NCI-H460 (cell line): Measurements from ENCODE around the gene C21orf91. TPM values are rescaled to one million over a fixed set of nuclear protein-coding genes. Genes with fewer than 3 reads are reported as not detected.

ENCODE experiments used
- DNase-seq: peaks from one replicate; pipeline ENCODE4 v3.0.0-alpha.2; 2016; ENCODE audit warnings: low read depth; ENCODE audit errors: extremely low read depth
- polyA plus RNA-seq: library from polyadenylated mRNA; depleted of rRNA; stranded (reverse); fragments of >200 nt; gene quantifications from 2 replicates; pipeline ENCODE4 v1.2.3, GENCODE V29; 2014; cell fraction: nucleus; rRNA removed
- total RNA-seq: library from RNA; depleted of rRNA; stranded (reverse); fragments of >200 nt; shearing (Covaris generic); gene quantifications from 2 replicates; pipeline ENCODE4 v1.2.3, GENCODE V29; 2014; rRNA removed

C21orf91 gene
- 5.8 and 8.4 TPM in 2 replicates for total RNA-seq
- polyA plus RNA-seq, result 1.5 and 3.5 TPM in 2 replicates

DNA sequence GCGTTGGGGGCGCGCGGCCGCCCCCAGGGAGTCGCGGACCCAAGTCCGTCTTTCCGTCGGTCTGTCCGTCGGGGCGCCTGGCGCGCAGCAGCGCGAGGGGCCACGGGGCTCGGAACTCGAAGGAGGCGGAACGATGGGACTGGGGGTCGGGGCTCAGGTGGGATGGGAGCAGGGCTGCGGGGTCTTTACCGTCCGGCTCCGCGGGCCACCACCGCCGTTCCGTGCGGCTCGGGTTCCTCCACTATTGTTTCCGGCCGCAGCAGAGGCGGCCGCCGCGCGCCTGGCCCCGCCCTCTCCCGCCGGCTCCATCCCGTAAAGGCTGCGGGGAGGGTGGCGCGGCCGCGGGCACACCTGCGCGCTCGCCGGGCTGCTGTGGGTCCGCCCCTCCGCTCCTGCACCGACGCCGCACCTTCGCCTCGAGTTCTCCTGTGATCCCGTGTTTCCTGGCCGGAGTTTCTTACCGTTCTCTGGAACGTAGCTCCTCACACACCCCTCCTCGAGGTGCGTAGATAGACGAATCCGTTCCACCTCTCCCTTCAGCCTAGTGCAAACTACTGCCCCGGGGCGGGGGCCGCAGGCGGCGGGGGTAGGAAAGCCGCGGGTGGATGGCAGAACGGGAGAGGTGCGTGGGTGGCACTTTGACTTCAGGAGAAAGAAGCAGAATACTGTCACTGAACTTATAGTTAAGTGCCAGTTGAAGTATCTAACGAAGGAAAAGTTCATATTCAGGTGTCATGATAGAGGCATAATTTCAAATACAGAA lies at the start of gene C21orf91:
TSS of gene C21orf91 (minus strand) at position 243 of the 763 bp plus-strand sequence. CDS start 1,038 bp downstream, outside the sequence.
- peak; percentile 64 for DNase-seq

DNA sequence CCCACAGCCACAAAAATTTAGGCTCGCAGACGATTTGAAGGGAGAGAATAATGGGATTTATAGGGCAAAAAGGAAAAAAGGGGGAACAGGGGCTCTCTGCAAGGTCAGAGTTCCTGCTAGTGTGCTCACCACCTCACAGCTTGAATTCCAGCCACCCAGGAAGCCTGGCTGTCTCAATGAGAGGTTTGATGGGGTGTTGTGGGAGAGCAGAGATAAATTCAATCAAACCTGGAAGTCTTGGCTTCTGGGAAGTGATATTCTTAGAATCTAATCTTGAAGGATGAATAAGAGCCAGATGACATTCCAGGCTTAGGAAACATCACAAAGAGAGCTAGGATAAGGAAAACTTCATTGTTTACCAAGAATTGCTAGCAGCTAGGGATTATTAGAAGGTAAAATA lies 47.4 kb upstream of the C21orf91 start:
- no peak for DNase-seq

DNA sequence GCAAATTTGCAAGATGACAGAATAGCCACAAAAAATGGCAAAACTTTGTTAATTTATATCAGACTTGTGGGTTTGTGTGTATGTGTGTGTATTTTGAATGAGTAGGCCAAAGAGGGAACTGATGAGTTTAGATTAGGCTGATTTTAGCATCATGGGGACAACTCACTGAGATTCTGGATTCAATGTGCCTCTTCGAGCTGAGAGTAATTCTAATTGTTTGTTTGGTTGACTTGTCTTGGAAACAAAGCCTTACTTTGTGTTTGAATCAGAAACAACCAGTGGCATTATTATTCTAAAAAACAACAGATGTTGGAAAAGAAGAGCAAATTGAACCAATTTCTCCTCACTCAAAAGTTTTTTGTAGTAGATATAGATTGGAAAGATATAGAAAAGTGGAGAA lies 40.5 kb upstream of the C21orf91 start:
- no peak for DNase-seq

DNA sequence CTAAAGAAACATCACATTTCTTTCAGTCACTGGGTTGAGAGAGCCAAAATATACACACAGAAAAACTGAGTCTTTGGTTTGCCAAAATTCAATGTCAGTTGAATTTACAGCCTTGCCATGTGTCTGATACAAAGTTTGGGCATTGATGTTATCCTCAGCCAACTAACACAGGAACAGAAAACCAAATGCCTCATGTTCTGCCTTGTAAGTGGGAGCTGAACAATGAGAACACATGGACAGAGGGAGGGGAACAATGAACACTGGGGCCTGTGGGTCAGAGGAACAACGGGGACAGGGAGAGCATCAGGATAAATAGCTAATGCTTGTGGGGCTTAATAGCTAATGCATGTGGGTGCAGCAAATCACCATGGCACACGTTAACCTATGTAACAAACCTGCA lies 39.6 kb upstream of the C21orf91 start:
- no peak for DNase-seq

DNA sequence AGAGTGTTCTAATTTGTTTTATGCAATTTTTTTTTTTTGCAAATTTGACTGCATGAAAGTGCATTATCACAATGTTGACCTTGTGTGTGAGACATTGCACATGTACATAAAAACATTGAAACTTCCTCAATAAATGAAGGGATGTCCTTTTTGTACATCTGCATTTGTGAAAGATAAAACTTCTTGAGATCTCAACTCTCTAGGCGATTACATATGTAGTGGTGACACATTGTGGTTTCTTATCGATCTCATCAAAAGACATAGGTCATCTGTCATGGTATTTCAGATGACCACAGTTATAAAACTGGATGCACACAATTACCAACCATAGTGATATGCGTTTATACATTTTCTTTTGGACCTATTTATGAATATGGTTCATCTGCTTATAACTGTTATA lies 35.6 kb upstream of the C21orf91 start:
- DNase-seq, result no peak

DNA sequence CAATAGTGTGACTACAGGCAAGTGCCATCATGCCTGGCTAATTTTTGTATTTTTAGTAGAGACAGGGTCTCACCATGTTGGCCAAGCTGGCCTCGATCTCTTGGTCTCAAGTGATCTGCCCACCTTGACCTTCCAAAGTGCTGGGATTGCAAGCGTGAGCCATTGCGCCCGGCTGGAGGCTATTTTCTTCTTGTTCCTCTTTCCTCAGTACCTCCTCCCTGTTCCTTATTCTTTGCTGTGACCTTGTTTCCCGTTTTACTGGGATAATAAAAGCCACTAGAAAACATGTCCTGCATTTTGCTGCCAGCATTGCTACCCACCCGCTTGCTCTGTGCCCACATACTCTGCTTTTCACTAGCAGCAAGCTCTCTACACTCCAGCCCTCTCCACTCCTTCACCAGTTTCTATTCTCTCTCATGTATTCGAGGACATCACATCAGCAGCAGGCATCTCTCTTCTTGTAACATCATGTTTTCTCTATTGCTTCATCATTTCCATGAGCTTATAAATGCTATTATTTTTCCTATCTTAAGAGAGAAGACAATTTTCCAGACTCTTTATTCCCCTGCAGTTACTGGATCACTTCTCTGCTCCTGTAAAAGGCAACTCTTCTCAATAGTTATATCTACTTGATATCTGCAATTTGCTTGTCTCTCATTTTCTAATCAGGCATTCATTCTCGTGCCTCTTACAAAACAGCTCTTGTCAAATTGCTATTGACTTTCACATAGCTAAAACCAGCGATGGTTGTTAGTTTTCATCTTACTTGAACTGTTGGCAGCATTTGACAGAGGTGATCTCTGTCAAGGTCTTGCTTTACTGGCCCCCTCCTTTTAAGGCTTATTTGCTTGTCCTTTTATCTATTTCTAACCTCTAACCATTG lies 34.5 kb upstream of the C21orf91 start:
- DNase-seq, result no peak

DNA sequence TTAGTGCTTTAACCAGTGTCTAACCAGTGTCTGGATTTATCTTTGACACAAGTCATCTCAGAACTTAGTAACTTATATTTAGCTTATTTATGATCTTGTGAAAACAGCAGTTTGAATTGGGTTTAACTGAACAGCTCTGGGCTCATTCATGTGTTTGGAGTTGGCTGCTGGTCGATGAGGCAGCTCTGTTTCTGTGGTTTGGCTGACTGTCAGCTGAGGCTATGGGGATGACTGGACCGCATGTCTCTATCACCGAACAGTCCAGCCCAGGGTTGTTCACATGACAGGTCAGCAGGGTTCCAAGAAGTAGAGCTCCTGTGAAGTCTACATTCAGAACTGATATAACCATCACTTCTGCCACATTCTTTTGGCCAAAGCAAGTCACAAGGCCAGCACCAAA lies 29.1 kb upstream of the C21orf91 start:
- no peak for DNase-seq

DNA sequence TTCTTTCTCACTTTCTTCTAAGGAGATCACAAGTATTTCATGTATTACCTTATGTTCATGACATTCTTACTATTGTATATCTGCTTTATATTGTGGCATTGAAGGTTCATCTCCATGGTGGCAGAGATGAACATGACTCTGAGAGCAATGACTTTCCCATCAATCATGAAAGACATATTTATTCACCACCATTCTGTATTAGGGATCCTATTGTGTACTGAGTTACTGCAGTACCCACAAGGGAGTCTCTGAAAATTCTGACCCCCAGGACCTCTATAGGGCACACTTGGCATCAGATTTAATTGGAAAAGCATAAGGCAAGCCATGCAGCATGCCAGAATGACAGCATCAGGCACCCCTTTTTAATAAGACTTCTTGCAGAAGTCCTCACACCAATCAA lies 21.9 kb upstream of the C21orf91 start:
- DNase-seq, result no peak

DNA sequence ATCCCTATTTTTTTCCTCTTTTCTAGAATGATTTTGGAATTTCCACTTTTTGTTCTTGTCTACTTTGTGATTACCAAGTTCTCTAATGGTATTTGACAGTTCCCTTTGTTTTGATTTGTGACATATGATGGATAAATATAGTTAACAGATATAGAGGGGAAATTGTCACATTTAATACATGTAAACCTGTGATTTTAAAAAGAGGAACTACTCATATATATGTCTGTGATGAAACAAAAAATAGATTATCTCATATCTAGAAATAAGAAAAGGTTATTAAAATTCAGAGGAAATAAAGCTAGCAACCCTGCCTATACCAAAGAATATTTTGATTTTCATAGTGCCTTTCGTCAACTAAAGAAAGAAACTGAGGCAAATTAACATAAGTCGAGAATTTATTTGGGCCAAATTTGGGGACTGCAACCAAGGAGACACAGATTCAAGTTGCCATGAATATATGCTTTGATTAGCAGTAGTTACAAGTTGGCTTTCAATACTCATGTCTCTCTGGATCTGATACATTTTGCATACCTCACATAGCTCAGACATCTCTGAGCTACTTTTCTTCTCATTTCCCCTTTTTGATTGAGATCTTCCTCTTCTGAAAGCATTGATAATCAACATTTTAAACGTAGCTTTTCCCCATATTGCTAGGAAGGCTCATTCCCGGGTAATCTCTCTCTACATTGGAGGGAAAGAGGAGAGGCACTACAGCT lies 15.6 kb upstream of the C21orf91 start:
- DNase-seq, result no peak

DNA sequence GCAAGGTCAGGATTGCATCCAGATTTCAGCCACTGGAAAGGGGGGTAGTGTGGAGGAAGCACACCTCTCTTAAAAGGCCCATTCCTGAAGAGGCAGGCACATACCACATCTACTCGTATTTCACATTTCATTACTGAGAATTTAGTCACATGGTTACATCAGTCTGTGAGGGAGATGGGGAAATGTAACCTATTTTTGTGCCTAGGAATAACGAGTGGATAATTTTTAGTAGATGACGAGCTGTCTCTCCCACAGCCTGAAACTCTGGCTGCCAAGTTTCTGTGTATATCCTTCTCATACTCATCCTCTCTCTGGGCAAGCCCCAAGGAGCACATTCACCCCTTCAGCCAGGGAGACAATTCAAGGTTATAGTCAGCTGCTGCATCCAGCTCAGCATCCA lies 10.3 kb upstream of the C21orf91 start:
- DNase-seq, result no peak

DNA sequence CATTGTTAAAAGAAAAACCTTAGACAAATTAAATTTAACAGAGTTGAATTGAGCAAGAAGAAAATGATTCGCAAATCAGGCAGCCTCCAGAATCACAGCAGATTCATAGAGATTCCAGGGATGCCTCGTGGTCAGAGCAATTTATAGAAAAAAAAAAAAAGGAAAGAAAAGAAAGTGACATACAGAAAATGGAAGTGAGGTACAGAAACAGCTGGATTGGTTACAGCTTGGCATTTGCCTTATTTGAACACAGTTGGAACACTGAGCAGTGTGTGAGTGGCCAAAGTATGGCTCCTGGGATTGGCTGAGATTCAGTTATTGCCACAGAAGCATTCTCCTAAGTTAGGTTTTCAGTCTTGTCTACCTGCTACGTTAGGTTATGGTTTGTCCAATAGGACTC lies 9.1 kb upstream of the C21orf91 start:
- DNase-seq, result no peak

DNA sequence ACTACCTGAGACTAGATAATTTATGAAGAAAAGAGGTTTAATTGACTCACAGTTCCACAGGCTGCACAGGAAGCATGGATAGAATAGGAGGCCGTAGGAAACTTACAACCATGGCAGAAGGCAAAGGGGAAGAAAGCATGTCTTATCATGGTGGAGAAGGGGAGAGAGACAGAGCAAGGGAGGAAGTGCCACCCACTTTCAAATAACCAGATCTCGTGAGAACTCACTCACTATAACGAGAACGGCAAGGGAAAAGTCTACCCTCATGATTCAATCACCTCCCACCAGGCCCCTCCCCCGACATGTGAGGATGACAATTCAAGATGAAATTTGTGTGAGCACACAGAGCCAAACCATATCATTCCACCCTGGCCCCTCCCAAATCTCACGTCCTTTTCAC lies 4.7 kb upstream of the C21orf91 start:
- no peak for DNase-seq

DNA sequence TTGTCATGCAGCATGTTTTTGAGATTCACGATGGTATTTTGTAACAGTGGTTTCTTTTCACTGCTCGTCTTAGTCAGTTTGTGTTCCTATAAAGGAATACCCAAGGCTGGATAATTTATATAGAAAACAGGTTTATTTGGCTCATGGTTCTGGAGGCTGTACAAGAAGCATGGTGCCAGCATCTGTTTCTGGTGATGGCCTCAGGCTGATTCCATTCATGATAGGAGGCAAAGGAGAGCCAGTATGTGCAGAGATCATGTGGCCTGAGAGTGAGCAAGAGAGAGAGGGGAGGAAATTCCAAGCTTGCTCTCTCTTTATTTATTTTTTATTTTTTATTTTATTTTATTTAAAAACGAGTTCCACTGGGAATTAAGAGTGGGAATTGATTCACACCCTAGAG lies 2.0 kb upstream of the C21orf91 start:
- DNase-seq, result no peak

DNA sequence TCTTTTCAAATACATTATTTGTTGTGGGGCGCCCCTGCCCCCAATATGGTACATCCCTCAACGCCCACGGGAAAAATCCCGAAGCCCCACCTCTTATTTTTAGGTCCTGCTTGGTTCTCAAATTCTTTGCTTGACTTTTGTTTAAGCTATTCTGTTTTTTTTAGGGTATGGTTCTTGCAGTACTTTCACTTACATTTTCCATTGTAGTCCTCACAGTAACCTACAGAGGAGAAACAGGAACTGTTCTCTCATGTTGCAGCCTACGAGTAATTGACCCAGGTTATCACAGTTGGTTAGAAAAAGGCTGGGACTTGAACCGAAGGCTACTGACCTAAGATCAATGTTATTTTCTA lies 697 bp upstream of the C21orf91 start:
- no peak for DNase-seq

DNA sequence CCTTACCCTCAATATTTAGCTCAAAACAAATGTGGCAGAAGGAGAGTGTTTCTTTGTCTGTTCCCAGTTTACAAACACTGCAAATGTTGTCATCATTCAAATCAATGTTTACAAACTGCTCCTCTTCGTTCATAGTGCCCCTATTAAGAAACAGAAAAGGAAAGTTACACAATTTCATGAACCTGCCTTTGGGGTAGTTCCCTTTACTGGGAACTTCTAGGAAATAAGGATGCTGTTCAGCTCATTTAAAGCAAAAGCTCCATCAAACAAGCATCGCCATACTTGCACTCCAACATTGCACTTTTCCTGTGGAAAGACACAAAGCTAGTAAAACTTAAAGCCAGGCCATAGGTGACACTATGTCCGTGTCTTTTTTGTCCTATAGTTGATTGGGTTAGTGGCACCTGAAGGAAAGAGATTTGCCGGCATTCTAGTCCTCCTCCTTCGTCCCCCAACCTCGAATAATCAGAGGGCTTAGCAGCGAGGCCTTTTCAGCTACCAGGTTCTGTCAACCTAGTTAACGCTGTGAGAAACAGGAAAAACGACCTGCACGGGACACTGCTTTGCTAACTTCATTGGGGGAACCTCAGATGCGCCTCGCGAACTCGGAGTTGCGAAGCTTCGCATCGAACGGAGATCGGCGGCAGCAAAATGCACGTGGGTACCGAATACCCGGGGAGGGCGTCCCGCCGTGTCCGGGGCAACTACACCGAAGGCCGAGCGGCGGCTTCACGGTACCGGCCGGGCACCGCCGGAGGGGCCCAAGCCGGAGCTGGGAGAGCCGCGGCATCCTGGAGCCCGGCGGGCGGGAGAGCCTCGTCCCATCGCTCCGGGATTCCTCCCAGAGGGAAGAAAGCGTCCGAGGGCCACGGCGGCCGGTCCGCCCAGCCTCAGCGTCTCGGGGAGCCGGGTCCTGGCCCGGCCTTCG lies 706 bp downstream of the C21orf91 start:
- no peak for DNase-seq

DNA sequence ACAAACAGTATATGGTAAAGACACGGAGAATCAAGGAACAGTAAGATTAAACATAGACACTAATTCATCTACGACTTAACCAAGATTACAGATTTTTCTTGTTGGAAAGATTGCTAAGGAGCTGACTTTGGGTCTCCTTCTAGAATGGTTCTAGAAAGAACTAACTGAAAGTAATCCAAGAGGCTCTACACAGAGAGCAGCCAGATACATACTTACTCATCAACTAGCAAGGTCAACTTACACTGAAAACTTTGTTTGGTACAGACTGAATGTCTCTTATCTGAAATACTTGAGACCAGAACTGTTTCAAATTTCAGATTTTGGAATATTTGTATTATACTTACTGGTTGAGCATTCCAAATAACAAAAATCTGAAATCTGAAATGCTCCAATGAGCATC lies 5.8 kb downstream of the C21orf91 start:
- no peak for DNase-seq

DNA sequence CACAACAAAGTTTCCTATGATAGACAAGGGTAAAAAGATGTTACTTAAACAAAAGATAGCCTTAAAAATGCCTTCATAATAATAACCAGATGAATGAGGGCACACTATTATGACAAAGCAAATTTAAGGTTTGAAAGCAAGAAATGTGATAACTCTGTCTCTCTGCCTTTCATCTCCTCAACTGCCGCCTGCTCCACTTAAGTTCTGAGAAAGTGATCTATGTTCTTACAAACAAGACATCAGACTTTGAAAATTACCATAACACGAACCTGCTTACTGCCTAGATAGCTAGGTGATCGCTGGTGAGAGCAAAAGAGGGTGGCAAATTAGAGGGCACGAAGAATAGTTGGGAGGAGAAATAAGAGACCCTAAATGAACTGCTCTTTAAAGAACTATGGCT lies 13.2 kb downstream of the C21orf91 start:
- no peak for DNase-seq

DNA sequence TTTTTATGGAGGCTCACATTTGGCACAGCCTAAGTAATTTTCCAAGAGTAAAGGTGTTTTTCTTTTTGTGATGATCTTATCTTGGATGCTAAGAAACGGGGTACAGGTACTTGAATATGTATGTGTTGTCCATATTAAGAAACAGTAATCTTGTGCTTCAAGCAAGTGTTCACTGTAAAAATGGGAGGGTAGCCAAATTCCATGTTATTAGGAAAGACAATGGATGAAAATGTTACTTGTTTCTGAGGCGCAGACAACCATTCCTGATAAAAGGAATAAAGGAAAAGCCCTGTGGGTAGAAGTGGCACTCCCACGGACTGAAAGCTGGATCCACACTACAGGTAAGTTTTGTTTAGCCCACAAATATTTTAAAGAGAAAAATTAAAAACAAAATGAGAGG lies 15.6 kb downstream of the C21orf91 start:
- no peak for DNase-seq

DNA sequence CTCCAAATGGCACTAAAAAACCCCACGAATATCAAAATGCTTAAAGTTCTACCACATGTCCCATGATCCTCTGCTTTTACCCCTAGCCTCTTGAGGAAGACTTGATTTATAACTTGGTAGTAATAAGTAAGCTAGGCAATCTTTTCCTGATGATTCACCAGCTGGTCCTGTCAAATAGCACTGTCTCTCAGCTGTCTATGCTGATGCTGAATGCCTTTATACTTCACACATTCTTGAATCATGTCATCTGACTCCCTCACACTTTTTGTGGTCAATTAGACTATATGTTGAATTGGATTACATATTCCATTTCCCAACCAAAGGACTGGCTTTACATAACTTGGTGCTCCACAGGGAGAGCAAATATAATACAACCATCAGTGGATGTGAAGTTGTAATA lies 16.6 kb downstream of the C21orf91 start:
- no peak for DNase-seq
